ENCODE measurements around the gene SELPLG.

DNA sequence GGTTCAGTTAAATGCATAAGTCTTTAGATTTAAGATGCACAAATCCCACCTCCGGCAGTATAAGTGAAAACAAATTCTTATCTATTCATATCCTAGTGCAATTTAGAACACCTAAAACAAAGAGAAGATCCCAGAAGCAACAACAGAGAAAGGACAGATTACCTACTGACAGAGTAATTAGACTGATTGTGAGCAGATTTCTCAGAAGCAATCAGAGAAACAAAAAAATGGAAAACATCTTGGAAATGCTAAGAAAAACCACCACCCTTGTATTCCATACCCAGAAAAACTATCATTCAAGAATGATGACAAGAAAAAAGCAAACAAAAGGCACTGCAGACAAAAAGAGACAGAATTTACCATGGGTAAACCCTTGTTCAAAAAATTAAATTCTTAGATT, 47.6 kb upstream of the SELPLG start:
- TF ChIP-seq SP1 (IDR thresholded peaks at IDR 0.05) (no peak), FOXK2 (IDR thresholded peaks at IDR 0.05) (no peak), ARNT (IDR thresholded peaks at IDR 0.05) (no peak), TARDBP (IDR thresholded peaks at IDR 0.05) (no peak), BHLHE40 (IDR thresholded peaks at IDR 0.05; ENCODE audit: borderline replicate concordance) (no peak), NFRKB (IDR thresholded peaks at IDR 0.05) (no peak), FOXM1 (IDR thresholded peaks at IDR 0.05; ENCODE audit: borderline replicate concordance) (no peak), ELF4 (IDR thresholded peaks at IDR 0.05) (no peak), ZNF384 (IDR thresholded peaks at IDR 0.05) (no peak)

All from HEK293T (cell line).